Spleen (tissue), 11 donors: ENCODE data around the gene ACTMAP. TPM values are rescaled to one million over a fixed set of nuclear protein-coding genes. Genes with fewer than 3 reads are reported as not detected.
"Not testable (repeated sequence)": the region's sequence is repeated elsewhere in the genome, so short reads cannot be mapped to it uniquely, and the experiment has no call there.

Experiments
- DNase-seq: peaks from one replicate; pipeline ENCODE4 v3.0.0-alpha.2; 2020
- H3K27ac ChIP-seq, 8 donors: fragments of 200-600 bp; sonication (generic) in 7 of 8; 1 replicate in 4 of 8; 2 replicates in 4 of 8; pipeline versions ENCODE4 v1.5.0 to v1.8.0; 2016 to 2021; ENCODE audit warnings: inconsistent platforms in 4 of 8, mild to moderate bottlenecking in 4 of 8, moderate library complexity in 1 of 8
- H3K27me3 ChIP-seq, 7 donors: fragments of 200-600 bp; sonication (generic) in 6 of 7; replicated peaks in 1 of 7; 1 replicate in 4 of 7; 2 replicates in 3 of 7; pipeline versions ENCODE4 v1.5.0 to v1.8.0; 2016 to 2021; ENCODE audit warnings: inconsistent platforms in 3 of 7, mild to moderate bottlenecking in 1 of 7
- H3K36me3 ChIP-seq, 6 donors: fragments of 200-600 bp; sonication (generic) in 5 of 6; 1 replicate in 4 of 6; 2 replicates in 2 of 6; pipeline versions ENCODE4 v1.5.0 to v1.8.0; 2016 to 2021; ENCODE audit warnings: inconsistent platforms in 2 of 6
- H3K4me1 ChIP-seq, 6 donors: fragments of 200-600 bp; sonication (generic) in 5 of 6; 1 replicate in 3 of 6; 2 replicates in 3 of 6; pipeline versions ENCODE4 v1.5.0 to v1.8.0; 2016 to 2021; ENCODE audit warnings: inconsistent platforms in 3 of 6
- H3K4me3 ChIP-seq, 8 donors: fragments of 200-600 bp; sonication (generic) in 7 of 8; 1 replicate in 4 of 8; 2 replicates in 4 of 8; pipeline versions ENCODE4 v1.5.0 to v1.8.0; 2016 to 2021; ENCODE audit warnings: inconsistent platforms in 4 of 8, mild to moderate bottlenecking in 4 of 8, moderate library complexity in 2 of 8
- H3K9me3 ChIP-seq, 8 donors: fragments of 200-600 bp; sonication (generic) in 7 of 8; 1 replicate in 4 of 8; 2 replicates in 4 of 8; pipeline versions ENCODE4 v1.5.0 to v1.8.0; 2016 to 2021; ENCODE audit warnings: inconsistent platforms in 4 of 8
- CTCF ChIP-seq, 11 experiments: fragments of 200-600 bp in 7 of 11; fragments of 450-650 bp in 4 of 11; sonication (generic) in 4 of 11; IDR thresholded peaks in 8 of 11; conservative IDR thresholded peaks in 3 of 11; 1 replicate in 7 of 11; 2 replicates in 4 of 11; pipeline versions ENCODE4 v1.4.0 to v1.8.0; 2016 to 2021; ENCODE audit warnings: antibody characterized with exemption in 11 of 11, inconsistent platforms in 4 of 11, mild to moderate bottlenecking in 1 of 11
- POLR2A ChIP-seq, 3 donors: fragments of 450-650 bp; IDR thresholded peaks; one replicate each; pipeline ENCODE4 v1.5.1; 2017; ENCODE audit warnings: antibody characterized with exemption in 3 of 3, mild to moderate bottlenecking in 1 of 3
- POLR2AphosphoS5 ChIP-seq, 3 donors: sonication (generic); formaldehyde crosslinking; IDR thresholded peaks; one replicate each; pipeline ENCODE4 v1.5.1; 2017; ENCODE audit warnings: antibody characterized with exemption in 3 of 3
- WGBS, 5 donors: extraction: QIAGEN DNeasy Blood & Tissue Kit in 3 of 5; methylation state at CpG; one replicate each; pipeline versions ENCODE4 v1.1.5 to v1.1.7; 2013 to 2018; 5-methylcytosine and 5-hydroxymethylcytosine counted together
- intact Hi-C: fragments of 100-400 bp; cut with DNase I; formaldehyde crosslinking; loops from one replicate; pipeline ENCODE4 v1.15.0; 2023; ENCODE audit warnings: low total_unique reads
- polyA plus RNA-seq, 3 donors: library from polyadenylated mRNA; stranded (reverse); fragments of 200-250 nt; gene quantifications; one replicate each; pipeline ENCODE4 v1.2.1, GENCODE V29; 2013
- total RNA-seq, 7 donors: library from RNA; depleted of rRNA in 3 of 7; stranded (reverse); fragments of >200 nt in 3 of 7; fragmentation: NEBNext Ultra II Directional in 4 of 7; extraction: Animal tissue kit (Norgen Biotek cat#: 25700) in 4 of 7; gene quantifications; one replicate each; pipeline versions ENCODE4 v1.1.0 to v1.2.1, GENCODE V29; 2016 to 2021
- donor health status: healthy with polysubstance abuse.
- donor health status: DM: no; HTN: no; CAD: no; lungs with moderate emphysema.
- donor health status: DM: no; HTN: no; CAD: no.
- donor health status: Bipolar disorder and iron deficiency.
- donor health status: healthy.
- donor health status: DM: no; HTN: no; CAD: no.
- donor health status: DM: yes; HTN: yes; CAD: no.

The ACTMAP gene
- total and polyA plus RNA-seq, 10 donors: 5.2 to 16.2 (median 8.3) TPM

- intact Hi-C loops: no loop called here
- Histone ChIP-seq H3K27ac (no peak overlapping the region), H3K36me3 (peaks cover 0 to 100% (median 82%) of the 10 kb centered on the region in 6 donors), H3K4me1 (peaks cover 0 to 4% (median 0%) of the 10 kb centered on the region in 6 donors), H3K9me3 (no peaks in the 10 kb centered on the region), H3K4me3 (no peak overlapping the region), H3K27me3 (no peaks in the 10 kb centered on the region)
- no peak for DNase-seq
- no peak for TF ChIP-seq POLR2AphosphoS5 (IDR thresholded peaks at IDR 0.05)
- TF ChIP-seq POLR2A (IDR thresholded peaks at IDR 0.05): no peak
- TF ChIP-seq CTCF (IDR thresholded peaks at IDR 0.05 in 8 of 11, conservative IDR thresholded peaks at IDR 0.05 in 3 of 11): no peak
- 87 to 98% (median 88%) methylated on average over 8 to 9 of the region's 9 CpGs for WGBS, 5 donors
Observed at GRCh38 chr19:40736661-40737060, 13.6 kb downstream of the ACTMAP start.

GRCh38 chr19:40735013-40735771, 15.1 kb downstream of the ACTMAP start:
- peaks cover 0 to 100% (median 89%) of the 10 kb centered on the region in 6 donors for H3K36me3 ChIP-seq
- H3K4me3 ChIP-seq: no peak overlapping the region
- no peak overlapping the region for H3K27ac ChIP-seq
- DNase-seq: no peak
- intact Hi-C loops: no loop called here
- H3K9me3 ChIP-seq: no peaks in the 10 kb centered on the region
- H3K27me3 ChIP-seq: no peaks in the 10 kb centered on the region
- TF ChIP-seq POLR2AphosphoS5 (IDR thresholded peaks at IDR 0.05) (no peak), POLR2A (IDR thresholded peaks at IDR 0.05) (no peak), CTCF (IDR thresholded peaks at IDR 0.05 in 8 of 11, conservative IDR thresholded peaks at IDR 0.05 in 3 of 11) (no peak)
- WGBS, 5 donors: 92 to 97% (median 96%) methylated on average over 11 of the region's 11 CpGs
- H3K4me1 ChIP-seq: peaks cover 0 to 4% (median 0%) of the 10 kb centered on the region in 6 donors

GRCh38 chr19:40733149-40733548, 17.1 kb downstream of the ACTMAP start:
- WGBS, 5 donors: 86 to 92% (median 89%) methylated on average over 13 of the region's 13 CpGs
- no peak for DNase-seq
- H3K4me3 ChIP-seq: no peak overlapping the region

GRCh38 chr19:40732304-40732703, 18.0 kb downstream of the ACTMAP start:
- intact Hi-C loops, DNase-seq: not testable (repeated sequence)
- H3K36me3 ChIP-seq: peaks cover 0 to 100% (median 95%) of the 10 kb centered on the region in 6 donors

More at GRCh38 chr19:40733149-40733548, 17.1 kb downstream of the ACTMAP start:
- H3K36me3 ChIP-seq: peaks cover 0 to 100% (median 92%) of the 10 kb centered on the region in 6 donors
- H3K9me3 ChIP-seq: no peaks in the 10 kb centered on the region
- TF ChIP-seq CTCF (IDR thresholded peaks at IDR 0.05 in 8 of 11, conservative IDR thresholded peaks at IDR 0.05 in 3 of 11): no peak
- peak in 1 of 3 donors; percentile 55 for TF ChIP-seq POLR2AphosphoS5 (IDR thresholded peaks at IDR 0.05)
- no peak for TF ChIP-seq POLR2A (IDR thresholded peaks at IDR 0.05)
- intact Hi-C loops: no loop called here
- peaks cover 0 to 4% (median 0%) of the 10 kb centered on the region in 6 donors for H3K4me1 ChIP-seq
- H3K27ac ChIP-seq: no peak overlapping the region
- H3K27me3 ChIP-seq: no peaks in the 10 kb centered on the region

GRCh38 chr19:40730065-40730464, 20.2 kb downstream of the ACTMAP start:
- intact Hi-C loops, H3K9me3 ChIP-seq, H3K27ac ChIP-seq, H3K4me3 ChIP-seq, DNase-seq, H3K27me3 ChIP-seq, H3K4me1 ChIP-seq: not testable (repeated sequence)
- H3K36me3 ChIP-seq: peaks cover 0 to 100% (median 90%) of the 10 kb centered on the region in 6 donors
- 90 to 96% (median 95%) methylated on average over 5 of the region's 5 CpGs for WGBS, 5 donors

More at GRCh38 chr19:40732304-40732703, 18.0 kb downstream of the ACTMAP start:
- H3K9me3 ChIP-seq, H3K4me1 ChIP-seq, H3K27ac ChIP-seq, H3K27me3 ChIP-seq, H3K4me3 ChIP-seq: not testable (repeated sequence)
- WGBS, 5 donors: 95 to 99% (median 98%) methylated on average over 16 of the region's 16 CpGs
